ENCODE measurements around the gene TEX13A.

TEX13A gene

DNA sequence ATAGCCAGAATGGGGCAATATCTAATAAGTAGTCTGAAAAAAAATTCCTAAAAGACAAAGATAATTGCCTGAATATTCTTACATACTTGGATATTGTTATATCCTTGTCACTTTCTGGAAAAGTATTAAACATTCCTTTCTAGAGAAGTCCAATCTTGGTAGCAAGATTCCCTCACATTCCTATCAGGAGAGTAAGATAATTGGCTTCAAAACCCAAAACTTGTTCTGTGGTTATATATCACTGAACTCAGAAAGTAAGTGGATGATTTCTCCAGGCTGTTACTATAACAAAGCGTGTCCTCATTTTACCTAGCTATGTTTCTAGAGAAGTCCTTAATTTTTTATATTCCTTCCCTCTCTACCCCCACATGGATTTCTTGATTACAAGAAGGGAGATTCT, 46.0 kb upstream of the TEX13A start:
- CTCF ChIA-PET, result no interaction called here
- no peak for TF ChIP-seq ZFHX2 (tag by site-specific recombination; conservative IDR thresholded peaks at IDR 0.05)
- no peak for TF ChIP-seq ZNF274 (IDR thresholded peaks at IDR 0.05; ENCODE audit: low read length)
- TF ChIP-seq ZNF274 (tag by site-specific recombination; IDR thresholded peaks at IDR 0.05; ENCODE audit: borderline replicate concordance), result no peak
- TF ChIP-seq, protein P1, sequence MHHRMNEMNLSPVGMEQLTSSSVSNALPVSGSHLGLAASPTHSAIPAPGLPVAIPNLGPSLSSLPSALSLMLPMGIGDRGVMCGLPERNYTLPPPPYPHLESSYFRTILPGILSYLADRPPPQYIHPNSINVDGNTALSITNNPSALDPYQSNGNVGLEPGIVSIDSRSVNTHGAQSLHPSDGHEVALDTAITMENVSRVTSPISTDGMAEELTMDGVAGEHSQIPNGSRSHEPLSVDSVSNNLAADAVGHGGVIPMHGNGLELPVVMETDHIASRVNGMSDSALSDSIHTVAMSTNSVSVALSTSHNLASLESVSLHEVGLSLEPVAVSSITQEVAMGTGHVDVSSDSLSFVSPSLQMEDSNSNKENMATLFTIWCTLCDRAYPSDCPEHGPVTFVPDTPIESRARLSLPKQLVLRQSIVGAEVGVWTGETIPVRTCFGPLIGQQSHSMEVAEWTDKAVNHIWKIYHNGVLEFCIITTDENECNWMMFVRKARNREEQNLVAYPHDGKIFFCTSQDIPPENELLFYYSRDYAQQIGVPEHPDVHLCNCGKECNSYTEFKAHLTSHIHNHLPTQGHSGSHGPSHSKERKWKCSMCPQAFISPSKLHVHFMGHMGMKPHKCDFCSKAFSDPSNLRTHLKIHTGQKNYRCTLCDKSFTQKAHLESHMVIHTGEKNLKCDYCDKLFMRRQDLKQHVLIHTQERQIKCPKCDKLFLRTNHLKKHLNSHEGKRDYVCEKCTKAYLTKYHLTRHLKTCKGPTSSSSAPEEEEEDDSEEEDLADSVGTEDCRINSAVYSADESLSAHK (tag by site-specific recombination; IDR thresholded peaks at IDR 0.05), result no peak
- TF ChIP-seq, protein P2, sequence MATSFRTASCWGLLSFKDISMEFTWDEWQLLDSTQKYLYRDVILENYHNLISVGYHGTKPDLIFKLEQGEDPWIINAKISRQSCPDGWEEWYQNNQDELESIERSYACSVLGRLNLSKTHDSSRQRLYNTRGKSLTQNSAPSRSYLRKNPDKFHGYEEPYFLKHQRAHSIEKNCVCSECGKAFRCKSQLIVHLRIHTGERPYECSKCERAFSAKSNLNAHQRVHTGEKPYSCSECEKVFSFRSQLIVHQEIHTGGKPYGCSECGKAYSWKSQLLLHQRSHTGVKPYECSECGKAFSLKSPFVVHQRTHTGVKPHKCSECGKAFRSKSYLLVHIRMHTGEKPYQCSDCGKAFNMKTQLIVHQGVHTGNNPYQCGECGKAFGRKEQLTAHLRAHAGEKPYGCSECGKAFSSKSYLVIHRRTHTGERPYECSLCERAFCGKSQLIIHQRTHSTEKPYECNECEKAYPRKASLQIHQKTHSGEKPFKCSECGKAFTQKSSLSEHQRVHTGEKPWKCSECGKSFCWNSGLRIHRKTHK (tag by site-specific recombination; IDR thresholded peaks at IDR 0.05), result no peak
- no peak for TF ChIP-seq PRDM1 (tag by site-specific recombination; IDR thresholded peaks at IDR 0.05)
- no peak for TF ChIP-seq ZNF658 (tag by site-specific recombination; IDR thresholded peaks at IDR 0.05)
- TF ChIP-seq ZNF391 (tag by site-specific recombination; IDR thresholded peaks at IDR 0.05; ENCODE audit: borderline replicate concordance, low read depth), result no peak
- TF ChIP-seq, protein P3, sequence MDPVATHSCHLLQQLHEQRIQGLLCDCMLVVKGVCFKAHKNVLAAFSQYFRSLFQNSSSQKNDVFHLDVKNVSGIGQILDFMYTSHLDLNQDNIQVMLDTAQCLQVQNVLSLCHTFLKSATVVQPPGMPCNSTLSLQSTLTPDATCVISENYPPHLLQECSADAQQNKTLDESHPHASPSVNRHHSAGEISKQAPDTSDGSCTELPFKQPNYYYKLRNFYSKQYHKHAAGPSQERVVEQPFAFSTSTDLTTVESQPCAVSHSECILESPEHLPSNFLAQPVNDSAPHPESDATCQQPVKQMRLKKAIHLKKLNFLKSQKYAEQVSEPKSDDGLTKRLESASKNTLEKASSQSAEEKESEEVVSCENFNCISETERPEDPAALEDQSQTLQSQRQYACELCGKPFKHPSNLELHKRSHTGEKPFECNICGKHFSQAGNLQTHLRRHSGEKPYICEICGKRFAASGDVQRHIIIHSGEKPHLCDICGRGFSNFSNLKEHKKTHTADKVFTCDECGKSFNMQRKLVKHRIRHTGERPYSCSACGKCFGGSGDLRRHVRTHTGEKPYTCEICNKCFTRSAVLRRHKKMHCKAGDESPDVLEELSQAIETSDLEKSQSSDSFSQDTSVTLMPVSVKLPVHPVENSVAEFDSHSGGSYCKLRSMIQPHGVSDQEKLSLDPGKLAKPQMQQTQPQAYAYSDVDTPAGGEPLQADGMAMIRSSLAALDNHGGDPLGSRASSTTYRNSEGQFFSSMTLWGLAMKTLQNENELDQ (tag by site-specific recombination; IDR thresholded peaks at IDR 0.05; ENCODE audit: low read depth), result no peak
- no peak for TF ChIP-seq ZNF311 (tag by site-specific recombination; IDR thresholded peaks at IDR 0.05; ENCODE audit: borderline replicate concordance)
- TF ChIP-seq, protein P4, sequence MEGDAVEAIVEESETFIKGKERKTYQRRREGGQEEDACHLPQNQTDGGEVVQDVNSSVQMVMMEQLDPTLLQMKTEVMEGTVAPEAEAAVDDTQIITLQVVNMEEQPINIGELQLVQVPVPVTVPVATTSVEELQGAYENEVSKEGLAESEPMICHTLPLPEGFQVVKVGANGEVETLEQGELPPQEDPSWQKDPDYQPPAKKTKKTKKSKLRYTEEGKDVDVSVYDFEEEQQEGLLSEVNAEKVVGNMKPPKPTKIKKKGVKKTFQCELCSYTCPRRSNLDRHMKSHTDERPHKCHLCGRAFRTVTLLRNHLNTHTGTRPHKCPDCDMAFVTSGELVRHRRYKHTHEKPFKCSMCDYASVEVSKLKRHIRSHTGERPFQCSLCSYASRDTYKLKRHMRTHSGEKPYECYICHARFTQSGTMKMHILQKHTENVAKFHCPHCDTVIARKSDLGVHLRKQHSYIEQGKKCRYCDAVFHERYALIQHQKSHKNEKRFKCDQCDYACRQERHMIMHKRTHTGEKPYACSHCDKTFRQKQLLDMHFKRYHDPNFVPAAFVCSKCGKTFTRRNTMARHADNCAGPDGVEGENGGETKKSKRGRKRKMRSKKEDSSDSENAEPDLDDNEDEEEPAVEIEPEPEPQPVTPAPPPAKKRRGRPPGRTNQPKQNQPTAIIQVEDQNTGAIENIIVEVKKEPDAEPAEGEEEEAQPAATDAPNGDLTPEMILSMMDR (tag by site-specific recombination; IDR thresholded peaks at IDR 0.05), result no peak
- no peak for TF ChIP-seq ZNF16 (tag by site-specific recombination; IDR thresholded peaks at IDR 0.05; ENCODE audit: low read depth)
- no peak for TF ChIP-seq ZSCAN23 (tag by site-specific recombination; IDR thresholded peaks at IDR 0.05)
- TF ChIP-seq ZNF48 (tag by site-specific recombination; IDR thresholded peaks at IDR 0.05), result no peak
- Histone ChIP-seq H3K36me3 (ENCODE audit: control insufficient read depth in 2 of 2, insufficient read depth in 1 of 2, low read length in 2 of 2) (no peaks in the 10 kb centered on the region), H3K27ac (ENCODE audit: extremely low read depth, low read depth, low read length) (no peak overlapping the region), H3K4me3 (ENCODE audit: low read depth, low read length) (no peak overlapping the region), H3K4me1 (ENCODE audit: control insufficient read depth, insufficient read depth, low read length) (no peaks in the 10 kb centered on the region), H3K9me3 (ENCODE audit: control insufficient read depth, insufficient read depth, low read depth, low read length) (no peaks in the 10 kb centered on the region)
- POLR2A ChIA-PET, result no interaction called here

DNA sequence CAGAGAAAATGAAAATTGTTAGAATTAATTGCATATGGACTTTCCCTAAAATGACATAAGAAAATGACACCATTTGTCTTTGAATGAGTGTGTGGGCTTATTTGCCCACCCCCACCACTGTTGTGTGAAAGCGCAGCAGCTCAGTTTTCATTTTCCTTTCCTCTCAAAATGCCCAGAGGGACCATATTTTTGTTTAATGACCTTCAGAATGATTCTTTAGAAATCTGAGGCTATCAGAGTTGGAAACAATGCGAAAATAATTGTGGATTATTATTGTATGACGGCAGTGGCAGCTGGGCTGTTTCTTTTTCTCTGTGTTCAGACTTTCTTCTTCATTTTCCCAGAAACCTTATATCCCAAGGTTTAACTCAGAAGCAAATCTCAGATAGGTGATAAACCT, 44.6 kb upstream of the TEX13A start:
- no peaks in the 10 kb centered on the region for H3K4me1 ChIP-seq (ENCODE audit: control insufficient read depth, insufficient read depth, low read length)
- H3K36me3 ChIP-seq (ENCODE audit: control insufficient read depth in 2 of 2, insufficient read depth in 1 of 2, low read length in 2 of 2), result no peaks in the 10 kb centered on the region
- CTCF ChIA-PET, result no interaction called here
- POLR2A ChIA-PET, result no interaction called here
- TF ChIP-seq WT1 (tag by site-specific recombination; IDR thresholded peaks at IDR 0.05) (no peak), ZNF366 (tag by site-specific recombination; conservative IDR thresholded peaks at IDR 0.05) (no peak), ZNF221 (tag by site-specific recombination; IDR thresholded peaks at IDR 0.05; ENCODE audit: borderline replicate concordance) (no peak), ZNF292 (tag by site-specific recombination; IDR thresholded peaks at IDR 0.05; ENCODE audit: borderline replicate concordance, low read depth) (no peak), ZIC2 (tag by site-specific recombination; IDR thresholded peaks at IDR 0.05) (no peak), ZFP69B (tag by site-specific recombination; IDR thresholded peaks at IDR 0.05) (no peak), ZNF37A (tag by site-specific recombination; IDR thresholded peaks at IDR 0.05) (no peak), ZNF596 (tag by site-specific recombination; IDR thresholded peaks at IDR 0.05) (no peak), ZNF214 (tag by site-specific recombination; IDR thresholded peaks at IDR 0.05; ENCODE audit: borderline replicate concordance) (no peak)
- TF ChIP-seq, protein P5, sequence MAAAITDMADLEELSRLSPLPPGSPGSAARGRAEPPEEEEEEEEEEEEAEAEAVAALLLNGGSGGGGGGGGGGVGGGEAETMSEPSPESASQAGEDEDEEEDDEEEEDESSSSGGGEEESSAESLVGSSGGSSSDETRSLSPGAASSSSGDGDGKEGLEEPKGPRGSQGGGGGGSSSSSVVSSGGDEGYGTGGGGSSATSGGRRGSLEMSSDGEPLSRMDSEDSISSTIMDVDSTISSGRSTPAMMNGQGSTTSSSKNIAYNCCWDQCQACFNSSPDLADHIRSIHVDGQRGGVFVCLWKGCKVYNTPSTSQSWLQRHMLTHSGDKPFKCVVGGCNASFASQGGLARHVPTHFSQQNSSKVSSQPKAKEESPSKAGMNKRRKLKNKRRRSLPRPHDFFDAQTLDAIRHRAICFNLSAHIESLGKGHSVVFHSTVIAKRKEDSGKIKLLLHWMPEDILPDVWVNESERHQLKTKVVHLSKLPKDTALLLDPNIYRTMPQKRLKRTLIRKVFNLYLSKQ (tag by site-specific recombination; IDR thresholded peaks at IDR 0.05; ENCODE audit: borderline replicate concordance), result no peak
- TF ChIP-seq, protein P6, sequence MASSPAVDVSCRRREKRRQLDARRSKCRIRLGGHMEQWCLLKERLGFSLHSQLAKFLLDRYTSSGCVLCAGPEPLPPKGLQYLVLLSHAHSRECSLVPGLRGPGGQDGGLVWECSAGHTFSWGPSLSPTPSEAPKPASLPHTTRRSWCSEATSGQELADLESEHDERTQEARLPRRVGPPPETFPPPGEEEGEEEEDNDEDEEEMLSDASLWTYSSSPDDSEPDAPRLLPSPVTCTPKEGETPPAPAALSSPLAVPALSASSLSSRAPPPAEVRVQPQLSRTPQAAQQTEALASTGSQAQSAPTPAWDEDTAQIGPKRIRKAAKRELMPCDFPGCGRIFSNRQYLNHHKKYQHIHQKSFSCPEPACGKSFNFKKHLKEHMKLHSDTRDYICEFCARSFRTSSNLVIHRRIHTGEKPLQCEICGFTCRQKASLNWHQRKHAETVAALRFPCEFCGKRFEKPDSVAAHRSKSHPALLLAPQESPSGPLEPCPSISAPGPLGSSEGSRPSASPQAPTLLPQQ (tag by site-specific recombination; IDR thresholded peaks at IDR 0.05), result no peak
- no peak overlapping the region for H3K27ac ChIP-seq (ENCODE audit: extremely low read depth, low read depth, low read length)
- H3K4me3 ChIP-seq (ENCODE audit: low read depth, low read length), result no peak overlapping the region
- no peaks in the 10 kb centered on the region for H3K9me3 ChIP-seq (ENCODE audit: control insufficient read depth, insufficient read depth, low read depth, low read length)

Data from HEK293 (cell line).